GM21529 (cell line): ENCODE results near the gene BICDL2.
"Not testable (repeated sequence)": the region's sequence is repeated elsewhere in the genome, so short reads cannot be mapped to it uniquely, and the experiment has no call there.

Source experiments
- ATAC-seq: cut with Tn5 transposase; IDR thresholded peaks from one replicate; pipeline ENCODE4 v1.9.1; 2021; ENCODE audit not compliant: unreplicated experiment

The BICDL2 gene

DNA sequence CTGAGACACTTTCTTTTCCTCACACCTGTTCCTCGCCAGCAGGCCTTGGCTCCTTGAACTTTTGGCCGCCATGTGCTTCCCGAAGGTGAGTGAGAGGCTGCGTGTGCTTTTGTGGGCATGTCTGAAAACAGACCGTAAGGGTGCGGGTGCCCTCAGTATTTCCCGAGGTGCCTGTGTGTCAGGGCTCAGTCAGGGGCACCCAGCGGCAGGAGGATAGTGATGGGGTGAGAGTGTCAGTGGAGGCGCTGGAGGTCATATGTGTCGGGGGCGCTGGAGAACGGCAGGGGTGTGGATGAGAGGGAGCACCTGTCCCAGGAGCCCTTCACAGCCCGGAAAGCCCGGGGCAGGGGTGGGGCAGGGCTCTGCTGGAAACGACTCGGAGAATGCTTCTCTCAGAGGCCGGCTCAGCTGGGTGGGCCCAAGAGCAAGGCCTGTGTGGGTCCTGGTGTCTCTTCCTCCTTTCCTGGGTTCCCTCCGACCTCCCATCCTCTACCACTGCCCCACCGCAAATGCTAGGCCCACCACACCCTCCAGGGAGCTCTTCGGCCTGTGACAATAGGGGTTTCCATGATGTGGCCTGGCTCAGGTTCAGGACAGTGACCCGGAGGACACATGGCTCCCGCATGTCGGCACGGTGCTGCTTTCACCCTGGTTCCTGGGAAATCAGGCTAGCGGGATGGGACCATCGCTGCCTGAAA lies 29.1 kb upstream of the BICDL2 start:
- no peak for ATAC-seq

DNA sequence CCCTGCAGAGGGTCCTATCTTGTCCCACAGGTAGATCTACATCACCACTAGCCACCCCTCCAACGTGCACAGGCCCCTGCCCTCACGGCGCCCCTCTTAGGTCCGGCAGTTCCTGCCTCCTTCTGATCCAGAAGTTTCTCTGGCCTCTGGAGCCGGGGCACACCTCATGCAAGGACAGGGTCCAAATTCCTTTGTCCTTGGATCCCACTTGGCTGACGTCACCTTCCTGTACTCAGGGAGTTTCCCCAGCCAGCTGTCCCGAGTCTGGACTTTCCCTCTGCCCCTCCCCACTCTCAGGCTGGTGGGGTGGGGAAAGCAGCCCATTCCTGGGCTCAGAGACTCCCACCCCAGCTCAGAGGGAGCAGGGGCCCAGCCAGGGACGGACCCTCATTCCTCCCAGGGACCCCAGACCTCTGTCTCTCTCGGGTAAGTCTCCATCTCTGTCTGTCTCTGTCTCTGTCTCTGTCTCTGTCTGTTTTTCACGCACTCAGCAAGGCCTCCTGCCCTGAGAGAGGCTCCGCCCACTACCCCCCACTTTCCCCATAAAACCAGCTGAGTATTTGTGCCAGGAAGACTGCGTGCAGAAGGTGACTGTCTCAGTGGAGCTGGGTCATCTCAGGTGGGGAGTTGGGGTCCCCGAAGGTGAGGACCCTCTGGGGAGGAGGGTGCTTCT lies 28.5 kb upstream of the BICDL2 start, which contains the start of gene IL32:
IL32 (plus strand) TSS at position 572 of the 673 bp plus-strand sequence. CDS start 172 bp downstream, outside the sequence.
- no peak for ATAC-seq

DNA sequence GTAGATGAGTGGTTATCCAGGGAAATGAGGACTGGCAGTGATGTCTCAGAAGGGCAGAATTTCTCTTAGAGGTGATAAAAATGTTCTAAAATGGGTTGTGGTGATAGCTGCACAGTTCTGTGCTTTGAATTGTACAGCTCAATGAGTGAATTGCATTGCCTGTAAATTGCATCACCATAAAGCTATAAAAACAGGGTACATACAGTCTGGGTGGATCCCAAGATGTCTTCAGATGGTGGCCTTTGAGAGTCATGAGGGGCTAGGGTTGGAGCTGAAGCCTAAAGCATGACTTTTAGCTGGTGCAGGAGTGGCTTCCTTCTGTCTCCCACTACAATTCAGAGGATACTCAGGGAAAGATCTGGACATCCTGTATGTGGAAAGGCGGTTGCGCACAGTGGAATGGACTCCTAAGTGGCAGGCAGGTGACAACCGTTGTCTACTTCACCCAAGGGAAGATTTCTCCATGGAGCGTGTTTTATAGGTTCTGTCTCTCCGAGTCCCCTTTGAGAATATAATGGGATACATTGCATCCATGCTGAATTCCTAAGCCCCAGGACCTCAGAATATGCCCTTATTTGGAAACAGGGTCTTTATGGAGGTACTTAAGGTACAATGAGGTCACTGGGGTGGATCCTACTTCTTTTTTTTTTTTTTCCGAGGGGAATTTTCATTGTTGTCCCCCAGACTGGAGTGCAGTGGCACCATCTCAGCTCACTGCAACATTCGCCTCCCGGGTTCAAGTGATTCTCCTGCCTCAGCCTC lies 27.1 kb upstream of the BICDL2 start:
- no peak for ATAC-seq

DNA sequence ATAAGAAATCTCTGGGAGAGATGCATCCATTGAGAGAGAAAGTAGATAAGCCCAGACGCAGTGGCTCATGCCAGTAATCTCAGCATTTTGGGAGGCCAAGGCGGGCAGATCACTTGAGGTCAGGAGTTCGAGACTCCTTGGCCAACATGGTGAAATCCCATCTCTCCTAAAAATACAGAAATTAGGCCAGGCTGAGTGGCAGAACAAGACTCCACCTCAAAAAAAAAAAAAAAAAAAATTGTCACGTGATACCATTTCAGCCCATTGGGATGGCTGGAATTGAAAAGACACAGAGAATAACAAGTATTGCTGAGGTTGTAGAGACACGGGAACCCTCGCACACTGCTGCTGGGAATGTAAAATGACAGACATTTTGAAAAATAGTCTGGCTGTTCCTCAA lies 25.8 kb upstream of the BICDL2 start:
- ATAC-seq = no peak

DNA sequence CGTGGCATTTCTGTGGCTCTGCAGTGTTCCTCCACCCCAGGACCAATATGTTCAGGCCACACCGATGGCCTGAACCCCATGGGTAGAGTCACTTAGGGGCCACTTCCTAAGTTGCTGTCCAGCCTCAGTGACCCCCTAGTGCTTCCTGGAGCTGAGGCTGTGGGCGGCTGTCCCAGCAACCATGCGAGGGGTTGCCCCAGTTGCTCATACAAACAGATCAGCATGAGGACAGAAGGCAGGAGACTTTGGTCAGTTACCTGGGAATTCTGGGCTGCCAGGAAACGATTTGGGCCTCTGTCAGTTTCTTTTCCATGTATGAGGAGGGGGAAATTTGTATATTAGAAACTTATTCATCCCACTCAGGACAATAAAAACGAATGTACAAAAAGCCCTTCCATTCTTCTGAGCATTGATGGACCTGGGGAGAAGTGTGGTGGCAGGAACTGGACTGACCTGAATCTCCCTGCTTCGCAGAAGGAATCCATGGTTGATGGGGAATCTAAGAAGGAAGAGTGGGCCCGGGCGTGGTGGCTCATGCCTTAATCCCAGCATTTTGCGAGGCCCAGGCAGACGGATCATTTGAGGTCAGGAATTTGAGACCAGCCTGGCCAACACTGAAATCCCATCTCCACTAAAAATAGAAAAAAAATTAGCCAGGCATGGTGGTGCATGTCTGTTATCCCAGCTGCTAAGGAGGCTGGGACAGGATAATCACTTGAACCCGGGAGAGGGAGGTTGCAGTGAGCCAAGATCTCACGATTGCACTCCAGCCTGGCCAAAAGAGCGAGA lies 23.8 kb upstream of the BICDL2 start:
- no peak for ATAC-seq

DNA sequence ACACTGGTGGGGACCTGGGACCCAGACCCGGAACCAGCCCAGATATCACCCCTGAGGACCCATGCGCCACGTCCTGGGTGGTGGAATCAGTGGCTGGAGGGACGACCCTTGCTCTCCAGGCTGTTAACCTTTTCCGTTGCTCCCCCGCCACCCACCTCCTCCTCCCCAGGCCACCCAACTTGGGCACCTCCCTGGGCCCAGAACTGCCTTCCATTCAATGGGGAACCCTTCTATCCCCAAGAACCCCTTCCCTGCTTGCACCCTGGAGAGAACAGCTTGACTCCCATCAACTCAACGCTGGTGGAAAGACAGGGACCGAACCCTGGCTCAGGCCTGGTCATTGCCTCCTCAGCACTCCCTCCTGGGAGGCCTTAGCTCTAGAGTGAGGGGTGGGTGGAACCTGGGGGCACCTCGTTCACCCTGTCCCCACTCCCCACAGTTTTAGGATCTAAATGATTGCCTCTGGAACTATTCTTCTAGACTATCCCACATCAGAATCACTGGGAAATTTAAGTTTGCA lies 23.0 kb upstream of the BICDL2 start:
- ATAC-seq = no peak

DNA sequence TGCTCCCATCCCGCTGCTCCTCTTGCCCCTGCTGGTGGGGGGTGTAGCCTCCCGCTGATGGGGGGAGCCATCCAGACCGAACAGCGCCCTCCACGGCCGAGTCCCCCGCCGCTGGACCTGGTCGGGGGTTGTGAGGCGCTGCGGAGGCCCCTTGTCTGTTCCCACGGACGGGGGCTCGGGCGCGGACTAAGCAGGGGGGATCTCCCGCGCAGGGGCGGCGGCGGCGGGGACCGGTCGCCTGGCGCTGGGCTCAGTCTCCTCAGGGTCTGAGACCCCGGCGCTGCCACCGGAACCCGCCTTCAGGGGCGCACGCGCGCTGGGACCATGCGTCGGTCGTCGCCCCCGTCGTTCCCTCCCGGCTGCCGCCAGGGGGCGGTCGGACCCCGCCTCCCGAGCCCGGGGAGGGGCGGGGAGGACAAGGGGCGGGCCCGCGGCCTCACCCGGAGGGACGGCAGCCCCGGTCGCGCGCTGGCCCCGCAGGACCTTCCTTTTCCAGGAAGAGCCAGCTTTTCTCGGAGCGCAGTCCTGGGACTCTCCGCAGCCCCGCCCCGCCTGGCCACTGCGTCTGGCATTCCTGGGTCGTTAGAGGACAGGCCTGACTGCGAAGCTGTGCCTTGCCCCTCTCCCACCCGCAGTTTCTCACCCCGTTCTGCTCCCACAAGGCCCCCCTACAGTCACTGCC lies 22.4 kb upstream of the BICDL2 start:
- peak; percentile 79 for ATAC-seq

DNA sequence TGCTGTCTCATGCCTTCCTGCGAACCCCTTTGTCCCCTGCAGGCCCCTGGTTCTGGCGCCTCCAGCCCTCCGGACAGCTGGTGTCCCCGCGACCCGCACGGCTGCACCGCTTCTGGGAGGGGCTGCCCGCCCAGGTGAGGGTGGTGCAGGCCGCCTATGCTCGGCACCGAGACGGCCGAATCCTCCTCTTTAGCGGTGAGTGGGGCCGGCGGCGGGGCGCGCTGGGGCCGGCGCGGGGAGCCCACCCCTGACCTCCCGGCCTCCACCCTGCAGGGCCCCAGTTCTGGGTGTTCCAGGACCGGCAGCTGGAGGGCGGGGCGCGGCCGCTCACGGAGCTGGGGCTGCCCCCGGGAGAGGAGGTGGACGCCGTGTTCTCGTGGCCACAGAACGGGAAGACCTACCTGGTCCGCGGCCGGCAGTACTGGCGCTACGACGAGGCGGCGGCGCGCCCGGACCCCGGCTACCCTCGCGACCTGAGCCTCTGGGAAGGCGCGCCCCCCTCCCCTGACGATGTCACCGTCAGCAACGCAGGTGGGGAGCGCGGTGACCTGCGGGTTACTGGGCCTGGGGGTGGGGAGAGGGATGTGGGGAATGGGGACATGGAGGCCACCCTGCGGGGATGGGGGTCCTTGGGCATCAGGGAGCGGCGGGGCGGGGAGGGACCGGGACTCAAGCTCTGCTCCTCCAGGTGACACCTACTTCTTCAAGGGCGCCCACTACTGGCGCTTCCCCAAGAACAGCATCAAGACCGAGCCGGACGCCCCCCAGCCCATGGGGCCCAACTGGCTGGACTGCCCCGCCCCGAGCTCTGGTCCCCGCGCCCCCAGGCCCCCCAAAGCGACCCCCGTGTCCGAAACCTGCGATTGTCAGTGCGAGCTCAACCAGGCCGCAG lies 21.6 kb upstream of the BICDL2 start:
- ATAC-seq = no peak

DNA sequence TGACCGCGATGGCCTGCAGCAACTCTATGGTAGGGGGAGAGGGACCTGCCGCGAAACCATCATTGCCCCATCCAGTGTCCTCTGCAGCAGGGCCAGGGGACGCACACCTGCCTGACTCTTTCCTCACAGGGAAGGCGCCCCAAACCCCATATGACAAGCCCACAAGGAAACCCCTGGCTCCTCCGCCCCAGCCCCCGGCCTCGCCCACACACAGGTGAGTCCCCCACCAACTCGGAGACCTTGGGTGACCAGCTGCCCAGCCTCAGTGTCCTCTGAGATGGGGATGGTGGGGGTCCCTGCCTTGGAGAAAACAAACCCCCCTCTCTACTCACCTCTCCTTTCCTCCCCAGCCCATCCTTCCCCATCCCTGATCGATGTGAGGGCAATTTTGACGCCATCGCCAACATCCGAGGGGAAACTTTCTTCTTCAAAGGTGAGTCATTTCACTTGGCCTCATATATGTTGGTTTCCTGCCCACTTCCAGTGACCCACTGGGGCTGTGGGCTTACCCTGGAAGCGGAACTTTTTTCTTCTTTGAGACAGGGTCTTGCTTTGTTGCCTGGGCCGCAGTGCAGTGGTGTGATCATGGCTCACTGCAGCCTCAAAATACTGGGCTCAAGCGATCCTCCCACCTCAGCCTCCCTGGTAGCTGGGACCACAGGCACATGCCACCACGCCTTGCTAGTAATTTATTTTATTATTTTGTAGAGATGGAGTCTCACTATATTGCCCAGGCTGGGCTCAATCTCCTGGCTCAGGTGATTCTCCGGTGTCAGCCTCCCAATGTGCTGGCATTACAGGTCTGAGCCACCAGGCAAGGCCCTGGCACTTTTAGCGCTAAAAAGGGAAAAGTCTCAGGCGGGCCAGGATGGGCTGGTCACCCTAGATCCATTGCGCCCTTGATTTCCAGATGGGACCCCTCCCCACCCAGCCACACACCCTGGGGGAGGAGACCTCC lies 20.7 kb upstream of the BICDL2 start:
- ATAC-seq = no peak

DNA sequence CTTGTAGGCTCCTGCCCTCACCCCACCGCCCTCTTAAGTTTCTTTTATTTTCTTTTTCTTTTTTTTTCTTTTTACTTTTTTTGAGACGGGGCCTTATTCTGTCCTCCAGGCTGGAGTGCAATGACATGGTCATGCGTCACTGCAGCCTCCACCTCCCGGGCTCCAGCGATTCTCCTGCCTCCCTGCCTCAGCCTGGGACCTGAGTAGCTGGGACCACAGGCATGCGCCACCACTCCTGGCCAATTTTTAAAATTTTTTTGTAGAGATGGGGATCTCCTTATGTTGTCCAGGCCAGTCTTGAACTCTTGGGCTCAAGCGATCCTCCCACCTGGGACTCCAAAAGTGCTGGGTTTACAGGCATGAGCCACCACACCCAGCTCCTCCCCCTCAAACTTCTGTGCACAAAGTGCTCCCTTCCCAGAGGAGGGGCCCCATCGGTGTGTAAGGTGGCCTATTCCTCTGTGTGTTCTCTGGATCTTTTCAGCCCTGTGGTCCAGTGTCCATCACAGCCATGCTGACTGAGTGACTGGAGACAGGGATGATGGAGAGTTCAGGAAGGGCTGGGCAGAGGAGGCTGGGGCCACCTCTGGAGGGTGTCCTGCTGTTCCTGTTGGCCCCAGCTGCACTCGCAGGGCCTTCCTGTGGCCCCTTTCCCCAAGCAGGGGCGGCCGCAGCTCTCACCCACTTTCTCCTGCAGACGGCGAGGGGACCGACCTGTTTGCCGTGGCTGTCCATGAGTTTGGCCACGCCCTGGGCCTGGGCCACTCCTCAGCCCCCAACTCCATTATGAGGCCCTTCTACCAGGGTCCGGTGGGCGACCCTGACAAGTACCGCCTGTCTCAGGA lies 19.8 kb upstream of the BICDL2 start:
- ATAC-seq = no peak

DNA sequence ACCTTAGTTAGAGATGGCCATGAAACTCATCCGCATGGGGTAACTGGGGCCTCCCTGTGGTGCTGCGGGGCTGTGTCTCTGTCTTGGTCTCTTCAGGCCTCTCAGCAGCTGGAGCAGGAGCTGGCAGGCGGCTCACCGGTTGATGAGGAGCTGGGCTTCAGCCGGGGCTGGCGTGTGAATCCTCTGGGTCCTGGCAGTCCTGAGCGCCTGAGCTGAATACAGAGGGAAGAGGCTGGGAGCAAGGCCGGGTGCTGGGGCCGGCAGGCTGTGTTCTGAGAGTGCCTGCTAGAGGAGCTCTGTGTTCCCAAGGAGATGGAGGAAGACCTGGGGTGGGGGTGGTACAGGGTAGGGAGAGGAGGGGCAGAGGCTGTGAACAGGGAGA lies 19.0 kb upstream of the BICDL2 start:
- not testable (repeated sequence) for ATAC-seq

DNA sequence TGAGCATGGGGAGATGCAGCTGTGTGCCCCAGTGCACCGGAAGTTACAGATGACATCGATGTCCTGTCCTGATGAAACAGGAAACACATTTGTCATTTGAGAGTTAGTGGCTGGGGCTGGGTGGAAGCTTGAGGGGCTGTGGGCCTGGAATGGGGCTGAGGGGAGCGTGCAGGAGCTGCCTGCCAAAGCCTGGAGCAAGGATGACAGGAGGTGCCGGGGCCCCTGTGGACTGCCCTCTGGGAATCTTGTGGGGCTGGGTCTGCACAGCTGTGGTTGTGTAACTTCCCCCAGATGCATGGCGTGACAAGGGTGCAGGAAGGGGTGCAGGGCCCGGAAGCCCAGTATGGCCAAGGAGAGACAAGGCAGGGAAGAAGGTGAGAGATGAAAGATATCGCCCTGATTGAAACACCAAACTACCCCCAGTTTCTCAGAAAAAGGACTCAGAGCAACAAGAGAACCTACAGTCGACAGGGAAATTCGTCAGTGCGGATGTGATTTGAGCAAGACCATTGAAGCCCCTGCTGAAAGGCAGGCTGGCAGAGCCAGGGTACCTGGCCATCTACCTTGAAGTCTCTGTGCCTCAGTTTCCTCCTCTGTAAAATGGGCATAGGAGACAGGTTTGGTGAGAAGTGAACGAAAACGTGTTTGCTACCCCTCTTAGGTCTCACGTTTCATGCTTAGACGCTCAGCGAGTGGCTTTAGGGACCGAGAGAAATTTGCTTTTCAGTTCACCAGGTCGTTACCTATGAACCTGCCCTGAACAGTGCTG lies 18.4 kb upstream of the BICDL2 start:
- ATAC-seq = no peak

DNA sequence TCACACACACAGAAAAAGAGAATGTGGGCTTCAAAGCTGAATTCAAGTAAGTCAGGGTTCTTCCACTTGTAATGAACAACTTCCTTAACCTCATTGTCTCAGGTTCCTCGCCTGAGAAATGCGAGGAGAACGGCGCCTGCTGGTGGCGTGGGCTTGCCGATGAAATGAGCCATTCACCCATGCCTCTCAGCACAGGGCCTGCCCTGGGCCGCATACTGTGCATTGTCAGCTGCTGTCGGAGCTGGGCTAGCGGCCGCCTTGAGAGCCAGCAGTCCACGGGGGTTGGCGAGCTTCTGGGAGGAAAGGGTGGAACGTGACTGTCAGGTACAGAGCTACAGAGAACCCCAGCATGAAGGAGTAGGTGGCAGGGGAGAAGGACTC lies 16.6 kb upstream of the BICDL2 start:
- ATAC-seq = not testable (repeated sequence)

DNA sequence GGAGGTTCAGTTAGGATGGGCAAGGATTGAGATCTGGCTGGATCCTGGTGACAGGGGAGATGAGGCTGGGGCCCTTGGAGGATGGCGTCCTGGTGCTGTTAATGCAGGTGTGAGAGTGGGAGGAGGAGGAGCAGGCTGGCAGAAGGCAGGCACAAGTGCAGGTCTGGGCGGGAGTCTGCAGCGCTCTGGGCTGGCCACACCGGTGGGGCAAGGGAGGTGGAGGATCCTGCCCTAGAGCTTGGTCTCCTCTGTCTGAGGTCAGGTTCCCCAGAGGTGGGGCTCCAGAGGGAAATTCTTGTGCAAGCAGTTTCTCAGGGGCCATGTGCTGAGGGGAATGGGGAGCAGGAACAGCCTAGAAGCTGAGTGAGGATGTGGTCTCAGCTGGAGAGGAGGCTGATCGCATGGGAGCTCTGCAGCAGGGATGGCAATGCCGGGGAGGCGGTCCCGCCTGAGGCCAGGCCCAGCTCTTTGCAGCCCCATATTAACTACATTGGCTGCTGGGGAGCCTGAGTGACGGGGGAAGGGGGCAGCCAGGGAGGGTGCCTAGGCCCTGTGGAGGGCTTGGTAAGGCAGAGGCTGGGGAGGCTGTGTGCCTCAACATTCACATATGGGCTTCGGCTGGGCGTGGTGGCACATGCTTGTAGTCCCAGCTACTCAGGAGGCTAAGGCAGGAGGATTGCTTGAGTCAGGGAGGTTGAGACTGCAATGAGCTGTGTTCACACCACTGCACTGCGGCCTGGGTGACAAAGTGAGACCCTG lies 16.0 kb upstream of the BICDL2 start:
- not testable (repeated sequence) for ATAC-seq

DNA sequence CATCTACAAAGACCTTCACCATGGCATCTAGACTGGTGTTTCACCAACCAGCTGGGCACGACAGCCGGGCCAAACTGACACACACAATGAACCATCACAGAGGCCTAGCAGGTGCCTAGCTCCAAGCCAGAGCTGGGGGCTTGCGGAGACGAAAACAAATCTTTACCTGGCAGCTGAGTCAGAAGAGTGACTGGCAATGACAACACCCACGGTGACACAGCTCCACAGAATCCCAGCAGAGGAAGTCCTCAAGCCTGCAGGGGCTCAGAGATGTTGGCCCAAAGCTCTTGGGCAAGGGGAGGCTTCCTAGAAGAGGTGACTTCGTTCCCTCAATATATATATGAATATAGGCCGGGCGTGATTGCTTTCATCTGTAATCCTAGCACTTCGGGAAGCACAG lies 14.8 kb upstream of the BICDL2 start:
- no peak for ATAC-seq

DNA sequence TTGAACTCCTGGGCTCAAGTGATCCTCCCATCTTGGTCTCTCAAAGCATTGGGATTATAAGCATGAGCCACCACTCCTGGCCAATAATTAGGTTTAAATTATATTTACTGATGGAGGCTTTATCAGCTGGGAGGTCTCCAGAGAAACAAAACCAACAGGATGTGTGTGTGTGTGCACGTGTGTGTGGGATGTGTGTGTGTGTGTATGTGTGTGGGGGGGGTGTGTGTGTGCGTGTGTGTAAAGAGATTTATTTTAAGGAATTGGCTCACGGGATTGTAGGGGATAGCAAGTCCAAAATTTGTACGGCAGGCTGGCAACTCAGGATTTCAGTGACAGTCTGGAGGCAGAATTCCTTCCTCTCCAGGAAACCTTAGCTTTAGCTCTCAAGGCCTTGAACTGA lies 14.3 kb upstream of the BICDL2 start:
- no peak for ATAC-seq
